Measurements from ENCODE around the gene SLAMF9. TPM values are rescaled to one million over a fixed set of nuclear protein-coding genes. Genes with fewer than 3 reads are reported as not detected.

Gene SLAMF9
- polyA plus RNA-seq, 2 of the 4 experiments (the other 2 are of a cell fraction): 0.22 to 0.25 TPM

- DNase-seq (ENCODE audit: low read depth in 1 of 2, low spot score in 1 of 2) (peak in 1 of 2 experiments; percentile 62), FAIRE-seq (no peak), ATAC-seq (peak; percentile 50 to 78; a peak in 5 of 6 replicates)
- TF ChIP-seq FOSL2 (IDR thresholded peaks at IDR 0.05) (no peak), FOSL2 (CRISPR knock-in tag; IDR thresholded peaks at IDR 0.05) (peak; percentile 43), TFCP2L1 (CRISPR knock-in tag; IDR thresholded peaks at IDR 0.05) (no peak)
- Histone ChIP-seq H3K9me3 (no peaks in the 10 kb centered on the region), H3K4me2 (peak overlapping the region; percentile 9; the same call in 1 of the 3 replicates), H3K27ac (0 out of 6 replicates have a peak overlapping the region, but pooled peaks of 1 of the 2 experiments have one; percentile 21), H3K4me1 (no peaks in the 10 kb centered on the region), H3K4me3 (no peak overlapping the region)
- ChIA-PET CTCF (interaction anchor here (1.2 to 12.9 kb wide), 3 partner anchors 15 to 117 kb away, joined by 3 to 124 read pairs (median 5); partner anchors contain the start of gene IGSF9), POLR2A (no interaction called here)
- whole genome bisulfite sequencing (ENCODE audit: missing lambda C conversion rate): 19% methylated on average over 5 of the region's 5 CpGs
These were observed 6.8 kb upstream of the SLAMF9 start for GRCh38 chr1:159960721-159961381.

DNA sequence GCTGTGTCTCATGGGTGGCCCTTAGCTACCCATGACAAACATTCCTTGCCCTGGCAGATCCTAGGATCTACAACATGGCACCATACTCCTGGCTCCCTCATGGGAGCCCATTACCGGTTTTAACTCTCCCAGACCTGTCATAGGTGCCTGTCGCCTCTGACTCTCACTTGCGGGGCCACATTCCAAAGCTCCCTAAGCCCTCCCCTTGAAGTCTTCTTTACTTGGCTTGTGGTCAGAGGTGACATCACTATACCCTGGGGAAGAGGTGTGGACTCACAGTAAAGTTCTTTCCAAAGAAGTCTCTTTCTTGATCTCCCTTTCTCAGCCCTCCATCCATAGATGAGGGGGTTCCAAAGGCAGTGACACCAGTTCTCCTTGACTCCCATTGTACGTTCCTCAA is 5.4 kb upstream of the SLAMF9 start:
- Histone ChIP-seq H3K9me3 (no peaks in the 10 kb centered on the region), H3K4me2 (no peak overlapping the region), H3K27ac (no peak overlapping the region), H3K4me3 (no peak overlapping the region), H3K4me1 (no peaks in the 10 kb centered on the region; the same call in 2 of the 3 replicates)
- no peak for DNase-seq (ENCODE audit: low read depth in 1 of 2, low spot score in 1 of 2)
- ChIA-PET POLR2A (no interaction called here), CTCF (interaction anchor here (1.2 to 12.9 kb wide), 3 partner anchors 14 to 119 kb away, joined by 3 to 124 read pairs (median 5); partner anchors contain the start of gene IGSF9)
- no peak for FAIRE-seq
- ATAC-seq: no peak
- 50% methylated on average over 4 of the region's 4 CpGs for WGBS (ENCODE audit: missing lambda C conversion rate)
- TF ChIP-seq, protein P1, sequence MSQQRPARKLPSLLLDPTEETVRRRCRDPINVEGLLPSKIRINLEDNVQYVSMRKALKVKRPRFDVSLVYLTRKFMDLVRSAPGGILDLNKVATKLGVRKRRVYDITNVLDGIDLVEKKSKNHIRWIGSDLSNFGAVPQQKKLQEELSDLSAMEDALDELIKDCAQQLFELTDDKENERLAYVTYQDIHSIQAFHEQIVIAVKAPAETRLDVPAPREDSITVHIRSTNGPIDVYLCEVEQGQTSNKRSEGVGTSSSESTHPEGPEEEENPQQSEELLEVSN (IDR thresholded peaks at IDR 0.05; ENCODE audit: borderline replicate concordance, low read depth): no peak
- TF ChIP-seq RNF2 (IDR thresholded peaks at IDR 0.05; ENCODE audit: borderline replicate concordance, low read depth): no peak
- no peak for TF ChIP-seq MAX (IDR thresholded peaks at IDR 0.05)
- TF ChIP-seq RCOR1 (IDR thresholded peaks at IDR 0.05; ENCODE audit: low read depth, low read length): no peak
- TF ChIP-seq KDM5A (IDR thresholded peaks at IDR 0.05): no peak
- TF ChIP-seq NR3C1 (IDR thresholded peaks at IDR 0.05): no peak
- TF ChIP-seq FOSB (CRISPR knock-in tag; IDR thresholded peaks at IDR 0.05): no peak
- TF ChIP-seq JUN (IDR thresholded peaks at IDR 0.05): no peak
- TF ChIP-seq, protein P2, sequence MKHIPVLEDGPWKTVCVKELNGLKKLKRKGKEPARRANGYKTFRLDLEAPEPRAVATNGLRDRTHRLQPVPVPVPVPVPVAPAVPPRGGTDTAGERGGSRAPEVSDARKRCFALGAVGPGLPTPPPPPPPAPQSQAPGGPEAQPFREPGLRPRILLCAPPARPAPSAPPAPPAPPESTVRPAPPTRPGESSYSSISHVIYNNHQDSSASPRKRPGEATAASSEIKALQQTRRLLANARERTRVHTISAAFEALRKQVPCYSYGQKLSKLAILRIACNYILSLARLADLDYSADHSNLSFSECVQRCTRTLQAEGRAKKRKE (CRISPR knock-in tag; IDR thresholded peaks at IDR 0.05; ENCODE audit: low read depth): no peak
- TF ChIP-seq EHMT2 (IDR thresholded peaks at IDR 0.05; ENCODE audit: low read depth): no peak
- TF ChIP-seq, protein P3, sequence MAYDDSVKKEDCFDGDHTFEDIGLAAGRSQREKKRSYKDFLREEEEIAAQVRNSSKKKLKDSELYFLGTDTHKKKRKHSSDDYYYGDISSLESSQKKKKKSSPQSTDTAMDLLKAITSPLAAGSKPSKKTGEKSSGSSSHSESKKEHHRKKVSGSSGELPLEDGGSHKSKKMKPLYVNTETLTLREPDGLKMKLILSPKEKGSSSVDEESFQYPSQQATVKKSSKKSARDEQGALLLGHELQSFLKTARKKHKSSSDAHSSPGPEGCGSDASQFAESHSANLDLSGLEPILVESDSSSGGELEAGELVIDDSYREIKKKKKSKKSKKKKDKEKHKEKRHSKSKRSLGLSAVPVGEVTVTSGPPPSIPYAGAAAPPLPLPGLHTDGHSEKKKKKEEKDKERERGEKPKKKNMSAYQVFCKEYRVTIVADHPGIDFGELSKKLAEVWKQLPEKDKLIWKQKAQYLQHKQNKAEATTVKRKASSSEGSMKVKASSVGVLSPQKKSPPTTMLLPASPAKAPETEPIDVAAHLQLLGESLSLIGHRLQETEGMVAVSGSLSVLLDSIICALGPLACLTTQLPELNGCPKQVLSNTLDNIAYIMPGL (CRISPR knock-in tag; IDR thresholded peaks at IDR 0.05; ENCODE audit: borderline replicate concordance): no peak
- no peak for TF ChIP-seq CEBPB (IDR thresholded peaks at IDR 0.05)
- TF ChIP-seq ZC3H11A (IDR thresholded peaks at IDR 0.05): no peak
- no peak for TF ChIP-seq CBX2 (IDR thresholded peaks at IDR 0.05; ENCODE audit: borderline replicate concordance, low read depth)
- no peak for TF ChIP-seq EHF (CRISPR knock-in tag; IDR thresholded peaks at IDR 0.05)

- H3K9me3 ChIP-seq: no peaks in the 10 kb centered on the region
- TF ChIP-seq POLR2AphosphoS2 (conservative IDR thresholded peaks at IDR 0.05; ENCODE audit: low read length) (no peak), MAFK (IDR thresholded peaks at IDR 0.05; ENCODE audit: partially characterized antibody) (no peak), PBX3 (IDR thresholded peaks at IDR 0.05) (no peak)
- TF ChIP-seq, protein P2 (CRISPR knock-in tag; IDR thresholded peaks at IDR 0.05; ENCODE audit: low read depth): no peak
- TF ChIP-seq, protein P3 (CRISPR knock-in tag; IDR thresholded peaks at IDR 0.05; ENCODE audit: borderline replicate concordance): no peak
- H3K4me2 ChIP-seq: no peak overlapping the region
- H3K4me1 ChIP-seq: peaks cover 5% of the 10 kb centered on the region; the same call in 1 of the 3 replicates
- H3K4me3 ChIP-seq: no peak overlapping the region
- no peak for FAIRE-seq
- POLR2A ChIA-PET: no interaction called here
- H3K27ac ChIP-seq: no peak overlapping the region
- no peak for ATAC-seq
- no peak for DNase-seq (ENCODE audit: low read depth in 1 of 2, low spot score in 1 of 2)
- CTCF ChIA-PET: interaction anchor here (1.9 to 12.9 kb wide), 2 partner anchors 22 to 46 kb away, joined by 7 to 124 read pairs; no protein-coding TSS in a partner anchor
- 27% methylated on average over 3 of the region's 3 CpGs for WGBS (ENCODE audit: missing lambda C conversion rate)
These were observed 4.8 kb upstream of the SLAMF9 start for GRCh38 chr1:159958719-159959380.

Measured in A549 (cell line).